ENCODE measurements around the gene KRTAP4-3. TPM values are rescaled to one million over a fixed set of nuclear protein-coding genes. Genes with fewer than 3 reads are reported as not detected.
"Not testable (repeated sequence)": the region's sequence is repeated elsewhere in the genome, so short reads cannot be mapped to it uniquely, and the experiment has no call there.

KRTAP4-3 gene
- total RNA-seq, 2 donors from 2014 or later = not detected

DNA sequence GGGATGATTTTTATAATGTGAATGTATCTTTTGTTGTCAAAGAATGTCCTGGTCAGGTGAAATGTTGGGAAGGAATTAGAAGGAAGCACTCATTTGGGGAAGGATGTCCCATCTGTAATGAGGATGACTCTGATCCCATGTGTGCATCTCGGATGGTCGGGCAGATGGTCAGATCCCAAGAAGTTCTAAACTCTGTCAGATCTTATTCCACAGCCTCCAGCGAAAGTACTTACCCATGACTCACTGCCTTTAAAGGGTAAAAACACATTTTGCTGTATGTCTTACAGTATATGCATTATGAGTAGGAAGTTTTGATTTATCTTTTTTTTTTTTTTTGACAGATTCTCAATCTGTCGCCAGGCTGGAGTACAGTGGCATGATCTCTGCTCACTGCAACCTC lies 49.3 kb downstream of the KRTAP4-3 start:
- intact Hi-C loops (cut with DNase I) = no loop called here
- no peaks in the 10 kb centered on the region for H3K27me3 ChIP-seq (replicated peaks; ENCODE audit: insufficient read depth)
- H3K4me3 ChIP-seq = no peak overlapping the region
- H3K4me1 ChIP-seq (replicated peaks) = no peaks in the 10 kb centered on the region
- no peak overlapping the region for H3K27ac ChIP-seq
- WGBS = 95% methylated on average over 4 of the region's 4 CpGs
- TF ChIP-seq, protein P1, sequence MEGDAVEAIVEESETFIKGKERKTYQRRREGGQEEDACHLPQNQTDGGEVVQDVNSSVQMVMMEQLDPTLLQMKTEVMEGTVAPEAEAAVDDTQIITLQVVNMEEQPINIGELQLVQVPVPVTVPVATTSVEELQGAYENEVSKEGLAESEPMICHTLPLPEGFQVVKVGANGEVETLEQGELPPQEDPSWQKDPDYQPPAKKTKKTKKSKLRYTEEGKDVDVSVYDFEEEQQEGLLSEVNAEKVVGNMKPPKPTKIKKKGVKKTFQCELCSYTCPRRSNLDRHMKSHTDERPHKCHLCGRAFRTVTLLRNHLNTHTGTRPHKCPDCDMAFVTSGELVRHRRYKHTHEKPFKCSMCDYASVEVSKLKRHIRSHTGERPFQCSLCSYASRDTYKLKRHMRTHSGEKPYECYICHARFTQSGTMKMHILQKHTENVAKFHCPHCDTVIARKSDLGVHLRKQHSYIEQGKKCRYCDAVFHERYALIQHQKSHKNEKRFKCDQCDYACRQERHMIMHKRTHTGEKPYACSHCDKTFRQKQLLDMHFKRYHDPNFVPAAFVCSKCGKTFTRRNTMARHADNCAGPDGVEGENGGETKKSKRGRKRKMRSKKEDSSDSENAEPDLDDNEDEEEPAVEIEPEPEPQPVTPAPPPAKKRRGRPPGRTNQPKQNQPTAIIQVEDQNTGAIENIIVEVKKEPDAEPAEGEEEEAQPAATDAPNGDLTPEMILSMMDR (IDR thresholded peaks at IDR 0.05) = no peak
- no peak for TF ChIP-seq POLR2A (IDR thresholded peaks at IDR 0.05)
- no peak for TF ChIP-seq POLR2AphosphoS5 (IDR thresholded peaks at IDR 0.05)
- H3K36me3 ChIP-seq = no peaks in the 10 kb centered on the region
- H3K9me3 ChIP-seq = no peaks in the 10 kb centered on the region
- DNase-seq (ENCODE audit: low spot score) = no peak

DNA sequence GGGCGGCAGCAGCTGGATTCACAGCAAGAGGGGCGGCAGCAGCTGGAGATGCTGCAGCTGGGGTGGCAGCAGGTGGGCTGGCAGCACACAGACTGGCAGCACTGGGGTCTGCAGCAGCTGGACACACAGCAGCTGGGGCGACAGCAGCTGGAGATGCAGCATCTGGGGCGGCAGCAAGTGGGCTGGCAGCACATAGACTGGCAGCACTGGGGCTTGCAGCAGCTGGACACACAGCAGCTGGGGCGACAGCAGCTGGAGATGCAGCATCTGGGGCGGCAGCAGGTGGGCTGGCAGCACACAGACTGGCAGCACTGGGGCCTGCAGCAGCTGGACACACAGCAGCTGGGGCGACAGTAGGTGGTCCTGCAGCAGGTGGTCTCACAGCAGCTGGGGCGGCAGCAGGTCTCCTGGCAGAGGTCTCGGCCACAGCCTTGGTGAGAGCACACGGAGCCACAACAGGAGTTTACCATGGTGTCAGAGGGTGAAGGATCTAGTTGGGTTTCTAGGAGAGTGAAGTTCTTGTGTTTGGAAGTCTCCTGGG lies 50.1 kb downstream of the KRTAP4-3 start, which contains the start of gene KRTAP4-11:
KRTAP4-11 (minus strand) TSS at position 528 of the 541 bp plus-strand sequence; CDS start at position 470, 58 bp downstream.
- H3K4me3 ChIP-seq; H3K4me1 ChIP-seq (replicated peaks); H3K27ac ChIP-seq; H3K9me3 ChIP-seq; DNase-seq (ENCODE audit: low spot score); H3K27me3 ChIP-seq (replicated peaks; ENCODE audit: insufficient read depth); intact Hi-C loops (cut with DNase I); H3K36me3 ChIP-seq: not testable (repeated sequence)
- 84% methylated on average over 9 of the region's 10 CpGs for WGBS

Small RNA genes lying within 50 kb of the gene (small RNA-seq; reads per million reads assigned to genes)
- 0 reads per million in 2 donors for gene KRTAP4-17P

Other genes starting within 250 kb of the KRTAP4-3 start
- 10 to 100 TPM; 19.6 to 38.9 TPM for gene KRT23, start 230.6 kb downstream of the KRTAP4-3 start, total RNA-seq
- not detected for gene KRT39, start 201.3 kb downstream of the KRTAP4-3 start, total RNA-seq
- under 1 TPM in 1 of 2 donors, not detected in 1; 0.74 TPM for gene KRT40, start 183.9 kb downstream of the KRTAP4-3 start, total RNA-seq
- not detected for gene KRTAP3-3, start 174.1 kb downstream of the KRTAP4-3 start, total RNA-seq
- not detected for gene KRTAP3-2, start 168.3 kb downstream of the KRTAP4-3 start, total RNA-seq
- gene KRTAP3-1, start 159.1 kb downstream of the KRTAP4-3 start, total RNA-seq = not detected
- gene KRTAP1-5, start 141.0 kb downstream of the KRTAP4-3 start, total RNA-seq = under 1 TPM in 1 of 2 donors, not detected in 1; 0.51 TPM
- gene KRTAP1-4, start 138.0 kb downstream of the KRTAP4-3 start, total RNA-seq = not detected
- gene KRTAP1-3, start 133.3 kb downstream of the KRTAP4-3 start, total RNA-seq = not detected
- 1 to 10 TPM in 1 of 2 donors, not detected in 1; 1.4 TPM for gene KRTAP1-1, start 126.8 kb downstream of the KRTAP4-3 start, total RNA-seq
- gene KRTAP2-1, start 120.9 kb downstream of the KRTAP4-3 start, total RNA-seq = not detected
- gene KRTAP2-2, start 113.0 kb downstream of the KRTAP4-3 start, total RNA-seq = not detected
- not detected for gene KRTAP2-3, start 108.1 kb downstream of the KRTAP4-3 start, total RNA-seq
- gene KRTAP2-4, start 102.3 kb downstream of the KRTAP4-3 start, total RNA-seq = not detected
- gene KRTAP4-7, start 84.1 kb downstream of the KRTAP4-3 start, total RNA-seq = not detected
- not detected for gene KRTAP4-8, start 70.1 kb downstream of the KRTAP4-3 start, total RNA-seq
- gene KRTAP4-16, start 66.0 kb downstream of the KRTAP4-3 start, total RNA-seq = not detected
- not detected for gene KRTAP4-9, start 62.8 kb downstream of the KRTAP4-3 start, total RNA-seq
- not detected for gene KRTAP4-11, start 49.8 kb downstream of the KRTAP4-3 start, total RNA-seq
- gene KRTAP4-12, start 44.0 kb downstream of the KRTAP4-3 start, total RNA-seq = not detected
- gene KRTAP4-6, start 27.7 kb downstream of the KRTAP4-3 start, total RNA-seq = not detected
- not detected for gene KRTAP4-5, start 18.4 kb downstream of the KRTAP4-3 start, total RNA-seq
- gene KRTAP4-4, start 7.5 kb downstream of the KRTAP4-3 start, total RNA-seq = not detected
- not detected for gene KRTAP4-2, start 10.0 kb upstream of the KRTAP4-3 start, total RNA-seq
- gene KRTAP4-1, start 16.7 kb upstream of the KRTAP4-3 start, total RNA-seq = not detected
- gene KRTAP9-1, start 21.7 kb upstream of the KRTAP4-3 start, total RNA-seq = not detected
- gene KRTAP9-2, start 58.4 kb upstream of the KRTAP4-3 start, total RNA-seq = not detected
- not detected for gene KRTAP9-3, start 64.2 kb upstream of the KRTAP4-3 start, total RNA-seq
- not detected for gene KRTAP9-8, start 69.8 kb upstream of the KRTAP4-3 start, total RNA-seq
- gene KRTAP9-4, start 81.5 kb upstream of the KRTAP4-3 start, total RNA-seq = not detected
- gene KRTAP9-9, start 87.2 kb upstream of the KRTAP4-3 start, total RNA-seq = not detected
- not detected for gene KRTAP9-6, start 97.2 kb upstream of the KRTAP4-3 start, total RNA-seq
- gene KRTAP9-7, start 107.5 kb upstream of the KRTAP4-3 start, total RNA-seq = not detected
- gene KRTAP29-1, start 134.6 kb upstream of the KRTAP4-3 start, total RNA-seq = not detected
- gene KRTAP16-1, start 141.1 kb upstream of the KRTAP4-3 start, total RNA-seq = not detected
- not detected for gene KRTAP17-1, start 147.5 kb upstream of the KRTAP4-3 start, total RNA-seq
- not detected for gene KRT33A, start 182.6 kb upstream of the KRTAP4-3 start, total RNA-seq
- not detected for gene KRT33B, start 201.6 kb upstream of the KRTAP4-3 start, total RNA-seq
- 1 to 10 TPM in 1 of 2 donors, not detected in 1; 1.5 TPM for gene KRT34, start 214.1 kb upstream of the KRTAP4-3 start, total RNA-seq
- gene KRT31, start 229.4 kb upstream of the KRTAP4-3 start, total RNA-seq = not detected